ENCODE measurements around the gene NAXD. TPM values are rescaled to one million over a fixed set of nuclear protein-coding genes. Genes with fewer than 3 reads are reported as not detected.
A peak's percentile ranks its signal among the peaks of the same experiment; 100 is the strongest.

NAXD gene
- total and polyA plus RNA-seq, 2 experiments from 2014 or later, result 16.9 to 18.5 TPM

GRCh38 chr13:110651271-110651670, 35.9 kb downstream of the NAXD start:
- no peak for DNase-seq (ENCODE audit: low spot score)
- TF ChIP-seq NANOG (IDR thresholded peaks at IDR 0.05; ENCODE audit: borderline replicate concordance) (no peak), CREB1 (CRISPR knock-in tag; IDR thresholded peaks at IDR 0.05; ENCODE audit: low read depth) (no peak), ZNF114 (CRISPR knock-in tag; IDR thresholded peaks at IDR 0.05) (no peak), EZH2 (IDR thresholded peaks at IDR 0.05; ENCODE audit: low read depth, unreplicated experiment) (no peak), STAT1 (IDR thresholded peaks at IDR 0.05; ENCODE audit: unreplicated experiment) (no peak), POLR2AphosphoS5 (IDR thresholded peaks at IDR 0.05; ENCODE audit: low read depth) (no peak), ZNF331 (CRISPR knock-in tag; IDR thresholded peaks at IDR 0.05; ENCODE audit: low read depth) (no peak)
- TF ChIP-seq, protein P1, sequence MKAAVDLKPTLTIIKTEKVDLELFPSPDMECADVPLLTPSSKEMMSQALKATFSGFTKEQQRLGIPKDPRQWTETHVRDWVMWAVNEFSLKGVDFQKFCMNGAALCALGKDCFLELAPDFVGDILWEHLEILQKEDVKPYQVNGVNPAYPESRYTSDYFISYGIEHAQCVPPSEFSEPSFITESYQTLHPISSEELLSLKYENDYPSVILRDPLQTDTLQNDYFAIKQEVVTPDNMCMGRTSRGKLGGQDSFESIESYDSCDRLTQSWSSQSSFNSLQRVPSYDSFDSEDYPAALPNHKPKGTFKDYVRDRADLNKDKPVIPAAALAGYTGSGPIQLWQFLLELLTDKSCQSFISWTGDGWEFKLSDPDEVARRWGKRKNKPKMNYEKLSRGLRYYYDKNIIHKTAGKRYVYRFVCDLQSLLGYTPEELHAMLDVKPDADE (IDR thresholded peaks at IDR 0.05), result no peak
- TF ChIP-seq, protein P2, sequence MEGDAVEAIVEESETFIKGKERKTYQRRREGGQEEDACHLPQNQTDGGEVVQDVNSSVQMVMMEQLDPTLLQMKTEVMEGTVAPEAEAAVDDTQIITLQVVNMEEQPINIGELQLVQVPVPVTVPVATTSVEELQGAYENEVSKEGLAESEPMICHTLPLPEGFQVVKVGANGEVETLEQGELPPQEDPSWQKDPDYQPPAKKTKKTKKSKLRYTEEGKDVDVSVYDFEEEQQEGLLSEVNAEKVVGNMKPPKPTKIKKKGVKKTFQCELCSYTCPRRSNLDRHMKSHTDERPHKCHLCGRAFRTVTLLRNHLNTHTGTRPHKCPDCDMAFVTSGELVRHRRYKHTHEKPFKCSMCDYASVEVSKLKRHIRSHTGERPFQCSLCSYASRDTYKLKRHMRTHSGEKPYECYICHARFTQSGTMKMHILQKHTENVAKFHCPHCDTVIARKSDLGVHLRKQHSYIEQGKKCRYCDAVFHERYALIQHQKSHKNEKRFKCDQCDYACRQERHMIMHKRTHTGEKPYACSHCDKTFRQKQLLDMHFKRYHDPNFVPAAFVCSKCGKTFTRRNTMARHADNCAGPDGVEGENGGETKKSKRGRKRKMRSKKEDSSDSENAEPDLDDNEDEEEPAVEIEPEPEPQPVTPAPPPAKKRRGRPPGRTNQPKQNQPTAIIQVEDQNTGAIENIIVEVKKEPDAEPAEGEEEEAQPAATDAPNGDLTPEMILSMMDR (conservative IDR thresholded peaks at IDR 0.05; ENCODE audit: low read depth in 2 of 2), result no peak
- TF ChIP-seq, protein P3, sequence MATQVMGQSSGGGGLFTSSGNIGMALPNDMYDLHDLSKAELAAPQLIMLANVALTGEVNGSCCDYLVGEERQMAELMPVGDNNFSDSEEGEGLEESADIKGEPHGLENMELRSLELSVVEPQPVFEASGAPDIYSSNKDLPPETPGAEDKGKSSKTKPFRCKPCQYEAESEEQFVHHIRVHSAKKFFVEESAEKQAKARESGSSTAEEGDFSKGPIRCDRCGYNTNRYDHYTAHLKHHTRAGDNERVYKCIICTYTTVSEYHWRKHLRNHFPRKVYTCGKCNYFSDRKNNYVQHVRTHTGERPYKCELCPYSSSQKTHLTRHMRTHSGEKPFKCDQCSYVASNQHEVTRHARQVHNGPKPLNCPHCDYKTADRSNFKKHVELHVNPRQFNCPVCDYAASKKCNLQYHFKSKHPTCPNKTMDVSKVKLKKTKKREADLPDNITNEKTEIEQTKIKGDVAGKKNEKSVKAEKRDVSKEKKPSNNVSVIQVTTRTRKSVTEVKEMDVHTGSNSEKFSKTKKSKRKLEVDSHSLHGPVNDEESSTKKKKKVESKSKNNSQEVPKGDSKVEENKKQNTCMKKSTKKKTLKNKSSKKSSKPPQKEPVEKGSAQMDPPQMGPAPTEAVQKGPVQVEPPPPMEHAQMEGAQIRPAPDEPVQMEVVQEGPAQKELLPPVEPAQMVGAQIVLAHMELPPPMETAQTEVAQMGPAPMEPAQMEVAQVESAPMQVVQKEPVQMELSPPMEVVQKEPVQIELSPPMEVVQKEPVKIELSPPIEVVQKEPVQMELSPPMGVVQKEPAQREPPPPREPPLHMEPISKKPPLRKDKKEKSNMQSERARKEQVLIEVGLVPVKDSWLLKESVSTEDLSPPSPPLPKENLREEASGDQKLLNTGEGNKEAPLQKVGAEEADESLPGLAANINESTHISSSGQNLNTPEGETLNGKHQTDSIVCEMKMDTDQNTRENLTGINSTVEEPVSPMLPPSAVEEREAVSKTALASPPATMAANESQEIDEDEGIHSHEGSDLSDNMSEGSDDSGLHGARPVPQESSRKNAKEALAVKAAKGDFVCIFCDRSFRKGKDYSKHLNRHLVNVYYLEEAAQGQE (IDR thresholded peaks at IDR 0.05; ENCODE audit: unreplicated experiment), result no peak

More at GRCh38 chr13:110651271-110651670, 35.9 kb downstream of the NAXD start:
- no peaks in the 10 kb centered on the region for H3K9me2 ChIP-seq (ENCODE audit: insufficient read depth)
- H3K9me3 Mint-ChIP-seq, result no peaks in the 10 kb centered on the region
- ATAC-seq, result no peak
- no peak overlapping the region for H3K4me2 ChIP-seq
- H2AFZ ChIP-seq, result no peak overlapping the region
- H3K4me1 ChIP-seq (ENCODE audit: insufficient read depth), result no peaks in the 10 kb centered on the region
- H3K36me3 Mint-ChIP-seq (ENCODE audit: low read depth), result peaks cover 10% of the 10 kb centered on the region; the same call in 2 of the 3 replicates
- no peak overlapping the region for H3K4me3 ChIP-seq
- peak overlapping the region; percentile 66; the same call in 1 of the 2 replicates for H3K27ac ChIP-seq (ENCODE audit: low read depth)
- no peaks in the 10 kb centered on the region for H3K27me3 ChIP-seq (ENCODE audit: insufficient read depth)
- H3K4me1 Mint-ChIP-seq, result peaks cover 19% of the 10 kb centered on the region
- H3K27me3 Mint-ChIP-seq (ENCODE audit: insufficient read depth, low read depth, poor library complexity), result peaks cover 8% of the 10 kb centered on the region
- H3K36me3 ChIP-seq (ENCODE audit: insufficient read depth), result no peaks in the 10 kb centered on the region; the same call in 1 of the 2 replicates
- H3K79me2 ChIP-seq (replicated peaks; ENCODE audit: insufficient read depth), result no peaks in the 10 kb centered on the region
- H3K4me3 Mint-ChIP-seq, result no peak overlapping the region
- peaks cover 3% of the 10 kb centered on the region; the same call in 1 of the 2 replicates for H4K20me1 ChIP-seq (replicated peaks; ENCODE audit: insufficient read depth)
- H3K27ac Mint-ChIP-seq, result peak overlapping the region; percentile 20; the same call in 1 of the 2 replicates
- H3F3A ChIP-seq (replicated peaks; ENCODE audit: low read depth), result no peaks in the 10 kb centered on the region

Measured in GM23338 (cell line).